GF-D8 (cell line): ENCODE measurements around the gene TBCK.

Experiments
- DNase-seq: peaks from one replicate; lab custom pipeline; 2025; lab: John Stamatoyannopoulos, UW

Gene TBCK

DNA sequence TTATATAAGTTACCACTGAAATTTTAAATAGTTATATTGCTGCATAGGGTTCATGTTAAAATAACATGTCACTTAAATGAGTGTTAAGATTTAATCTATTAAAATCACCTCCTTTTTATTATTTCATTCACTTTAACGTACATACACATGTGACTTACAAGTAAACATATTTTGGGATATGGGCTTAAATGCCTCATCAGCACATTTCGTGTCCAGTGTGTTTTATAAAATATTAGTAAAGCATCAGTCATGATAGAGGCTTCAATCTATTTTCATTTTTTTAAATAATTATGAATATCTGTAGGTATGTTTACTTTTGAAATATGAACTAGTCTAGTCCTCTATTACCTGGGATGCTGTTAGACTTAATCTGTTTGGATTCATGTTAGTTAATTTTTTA lies 277.1 kb downstream of the TBCK start:
- no peak for DNase-seq

GRCh38 chr4:106038012-106038411 lies 278.0 kb downstream of the TBCK start:
- no peak for DNase-seq

GRCh38 chr4:106036848-106037247 lies 279.2 kb downstream of the TBCK start:
- no peak for DNase-seq

DNA sequence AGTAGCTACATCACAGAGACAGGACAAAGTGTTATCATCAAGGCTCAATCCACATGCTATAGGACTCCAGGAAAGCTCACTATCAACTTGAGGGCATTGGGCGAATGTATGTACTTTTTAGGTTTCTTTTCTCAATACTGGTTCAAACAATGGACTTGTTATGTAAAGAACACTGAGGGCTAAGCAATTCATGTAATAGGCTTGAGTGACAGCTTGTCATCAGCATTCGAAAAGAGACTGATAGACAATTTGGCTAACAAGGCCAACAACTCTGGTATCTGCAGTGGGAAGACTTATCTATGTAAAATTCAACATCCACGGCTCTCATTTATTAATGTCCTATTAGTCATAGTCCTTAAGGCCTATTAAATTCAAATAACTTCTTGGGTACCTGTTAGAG lies 279.7 kb downstream of the TBCK start:
- no peak for DNase-seq

DNA sequence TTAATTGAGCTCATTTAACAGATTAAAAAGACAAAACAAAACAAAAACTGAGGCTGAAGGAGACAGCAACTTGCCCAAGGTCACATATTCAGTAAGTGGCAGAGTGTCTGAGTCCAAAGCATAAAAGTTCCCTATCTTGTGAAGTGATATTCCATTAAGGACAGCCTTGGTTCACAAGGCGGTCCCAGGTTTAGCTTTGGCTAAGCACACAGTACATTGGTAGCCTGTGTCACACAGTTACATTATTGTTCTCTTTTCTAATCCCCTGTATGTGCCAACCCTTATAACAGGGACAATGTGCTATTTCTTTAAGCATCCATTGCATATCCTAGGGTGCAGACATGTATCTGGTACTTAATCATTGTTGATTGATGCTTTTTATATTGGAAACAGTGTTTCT lies 280.8 kb downstream of the TBCK start:
- DNase-seq = no peak

- no peak for DNase-seq
Observed at GRCh38 chr4:106034751-106035150, 281.3 kb downstream of the TBCK start.

DNA sequence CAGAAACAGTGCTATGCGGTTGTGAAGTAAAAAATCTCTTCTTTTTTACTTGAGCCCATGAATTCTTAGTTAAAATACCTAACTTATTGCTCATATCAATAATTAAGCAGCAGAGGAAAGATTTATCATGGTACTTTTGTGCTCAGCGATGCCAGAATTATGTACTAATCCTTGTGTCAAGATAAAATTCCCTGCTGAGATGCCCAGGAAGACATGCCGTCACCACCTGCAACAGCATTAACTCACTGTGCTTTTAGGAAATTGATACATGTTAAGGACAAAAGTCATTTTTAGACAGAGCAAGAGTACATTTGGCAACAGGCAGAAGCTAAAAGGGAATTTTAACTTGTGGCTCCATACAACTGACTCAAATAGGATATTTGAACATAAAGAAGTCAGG lies 281.8 kb downstream of the TBCK start:
- no peak for DNase-seq

DNA sequence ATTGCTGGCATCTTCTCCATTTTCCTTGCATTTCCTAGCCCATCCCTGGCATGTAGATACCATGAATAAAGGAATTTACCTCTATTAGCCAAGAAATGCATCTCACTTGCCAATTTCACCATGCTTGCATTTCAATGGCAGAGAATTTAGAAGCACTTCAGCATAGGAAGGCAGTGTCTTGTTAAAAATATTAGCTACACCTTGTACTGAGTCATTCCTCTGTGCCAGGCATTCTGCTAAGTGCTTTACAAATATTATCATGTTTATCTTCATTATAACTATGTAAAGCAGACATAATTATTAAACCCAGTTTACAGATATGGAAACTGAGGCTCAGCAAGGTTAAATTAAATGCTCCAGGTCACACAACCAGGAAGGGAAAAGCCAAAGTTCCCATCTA lies 282.5 kb downstream of the TBCK start:
- DNase-seq = no peak

GRCh38 chr4:106032851-106033286 lies 283.1 kb downstream of the TBCK start:
- DNase-seq = no peak

DNA sequence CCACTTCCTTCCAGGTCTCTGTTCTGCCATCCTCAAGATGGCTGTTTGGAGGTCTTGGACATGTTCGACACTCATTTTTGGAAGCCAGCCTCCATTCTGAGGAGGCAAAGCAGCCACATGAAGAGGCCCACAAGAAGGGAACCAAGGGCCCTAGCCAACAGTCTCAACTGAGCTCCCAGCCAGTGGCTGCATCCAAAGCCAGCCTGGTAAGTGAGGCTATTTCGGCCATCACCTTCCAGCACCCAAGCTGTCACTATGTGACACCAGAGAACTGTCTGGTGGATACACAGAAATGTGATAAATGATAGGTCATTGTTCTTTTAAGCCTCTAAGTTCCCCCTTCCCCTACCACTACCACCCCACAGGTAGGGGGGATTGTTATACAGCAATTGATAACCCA lies 293.6 kb downstream of the TBCK start:
- no peak for DNase-seq

DNA sequence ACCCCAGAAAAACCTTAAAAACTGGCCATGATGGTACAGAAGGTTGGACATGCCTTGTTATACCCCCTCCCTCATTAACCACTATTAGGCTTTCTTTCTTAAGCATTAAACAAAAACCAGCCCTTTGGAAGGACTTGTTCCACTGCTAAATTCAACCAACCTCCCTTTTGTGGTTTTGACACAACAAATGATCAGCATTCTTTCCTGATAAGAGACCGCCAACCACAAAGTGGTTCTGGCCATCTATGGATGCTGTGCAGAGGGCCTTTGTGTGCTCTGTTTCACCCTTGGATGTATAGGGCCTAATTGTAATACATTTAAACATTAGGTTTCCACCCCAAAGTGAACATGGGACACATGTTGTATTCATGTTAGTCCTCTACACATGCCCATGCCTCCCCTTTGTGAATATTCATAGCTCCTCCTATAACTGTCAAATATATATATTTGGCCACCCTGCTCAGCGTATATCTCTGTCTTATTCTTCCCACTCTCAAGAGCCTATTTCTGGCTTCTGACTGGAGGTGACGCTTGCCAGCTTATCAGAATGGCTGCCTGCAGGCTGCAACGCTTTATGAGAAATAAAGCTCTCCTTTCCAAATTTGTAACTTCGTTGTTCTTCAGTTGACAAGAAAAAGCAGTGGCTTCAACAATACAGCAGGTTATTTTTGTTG lies 294.1 kb downstream of the TBCK start:
- DNase-seq = peak; percentile 18

- DNase-seq = no peak
Observed at GRCh38 chr4:106019771-106020170, 296.2 kb downstream of the TBCK start.

DNA sequence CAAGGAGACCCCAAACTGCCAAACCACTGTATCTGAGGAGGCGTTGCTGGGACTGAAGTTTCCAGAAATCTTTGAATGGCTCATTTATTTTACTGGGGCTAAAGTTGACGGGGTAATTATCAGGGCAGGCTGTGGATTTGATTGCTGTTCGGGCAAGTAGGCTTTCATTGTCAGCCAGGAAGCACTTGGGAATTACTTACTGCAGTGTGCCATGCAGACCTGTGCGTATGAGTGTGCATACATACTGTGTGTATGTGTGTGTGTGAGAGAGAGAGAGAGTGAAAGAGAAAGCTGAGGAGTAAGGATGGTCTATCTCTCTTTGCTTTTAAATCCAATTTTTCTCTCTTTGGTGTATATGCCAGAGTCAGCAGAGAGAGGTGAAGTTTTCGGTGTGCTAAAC lies 298.0 kb downstream of the TBCK start:
- no peak for DNase-seq

- no peak for DNase-seq
Observed at GRCh38 chr4:106011387-106011786, 304.6 kb downstream of the TBCK start.

- DNase-seq = no peak
Observed at GRCh38 chr4:106010761-106011160, 305.2 kb downstream of the TBCK start.

GRCh38 chr4:106002994-106003393 lies 313.0 kb downstream of the TBCK start:
- no peak for DNase-seq

DNA sequence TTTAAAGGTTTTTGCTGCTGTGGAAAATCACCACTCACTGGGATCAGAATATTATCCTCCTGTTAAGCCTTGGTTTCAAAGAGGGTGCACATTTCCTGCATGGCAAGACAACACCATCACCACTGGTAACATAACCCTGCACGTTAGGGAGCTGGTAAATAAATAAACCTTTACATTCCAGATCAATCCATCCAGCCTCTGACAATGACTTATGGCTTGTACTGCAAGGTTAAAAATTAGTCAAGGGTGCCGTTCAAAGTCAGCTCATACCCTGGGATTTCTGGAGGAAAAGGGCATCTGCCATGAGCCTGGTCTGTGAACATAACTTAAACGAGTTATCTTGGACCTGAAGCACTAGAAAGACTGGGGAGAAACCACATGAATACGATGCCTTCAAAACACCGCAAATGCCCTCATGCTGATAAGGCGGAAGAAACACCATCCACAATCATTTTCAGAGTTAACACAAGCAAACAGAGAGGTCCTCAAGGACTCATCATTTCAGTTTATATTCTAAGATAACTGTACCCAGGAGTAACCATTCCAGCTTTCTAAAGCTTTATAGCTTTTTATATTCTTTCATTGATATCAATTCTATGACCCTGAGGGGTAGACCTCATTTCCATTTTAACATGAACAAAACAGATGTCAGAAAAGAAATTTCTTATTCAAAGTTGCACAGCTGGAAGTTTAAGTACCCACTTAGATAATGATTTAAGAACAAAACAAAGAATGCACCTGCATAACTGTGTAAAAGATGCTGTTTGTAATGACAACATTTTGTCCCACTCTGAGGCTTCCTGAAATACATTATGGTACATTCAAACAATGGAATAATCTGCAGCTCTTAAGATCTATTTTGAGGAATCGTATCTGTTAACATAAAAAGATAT lies 317.6 kb downstream of the TBCK start:
- DNase-seq = no peak

DNA sequence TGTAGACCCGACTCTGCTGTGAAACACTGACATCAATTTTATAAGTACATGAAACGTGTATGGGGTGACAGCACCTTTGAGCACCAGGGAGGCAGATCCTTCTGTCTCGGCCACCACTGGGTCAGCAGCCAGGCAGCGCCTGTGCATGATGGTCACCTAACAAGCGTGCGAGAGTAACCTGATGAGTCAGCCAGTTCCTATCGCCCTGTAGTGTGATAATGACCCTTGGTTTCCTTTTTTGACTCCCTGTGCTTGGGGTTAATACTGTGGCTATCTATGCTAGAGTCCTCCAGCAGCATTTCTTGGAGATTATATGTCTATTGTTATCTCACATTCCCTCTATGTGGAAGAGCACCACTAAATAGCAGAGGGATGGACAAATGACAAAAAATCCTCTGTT lies 319.2 kb downstream of the TBCK start:
- DNase-seq = no peak

DNA sequence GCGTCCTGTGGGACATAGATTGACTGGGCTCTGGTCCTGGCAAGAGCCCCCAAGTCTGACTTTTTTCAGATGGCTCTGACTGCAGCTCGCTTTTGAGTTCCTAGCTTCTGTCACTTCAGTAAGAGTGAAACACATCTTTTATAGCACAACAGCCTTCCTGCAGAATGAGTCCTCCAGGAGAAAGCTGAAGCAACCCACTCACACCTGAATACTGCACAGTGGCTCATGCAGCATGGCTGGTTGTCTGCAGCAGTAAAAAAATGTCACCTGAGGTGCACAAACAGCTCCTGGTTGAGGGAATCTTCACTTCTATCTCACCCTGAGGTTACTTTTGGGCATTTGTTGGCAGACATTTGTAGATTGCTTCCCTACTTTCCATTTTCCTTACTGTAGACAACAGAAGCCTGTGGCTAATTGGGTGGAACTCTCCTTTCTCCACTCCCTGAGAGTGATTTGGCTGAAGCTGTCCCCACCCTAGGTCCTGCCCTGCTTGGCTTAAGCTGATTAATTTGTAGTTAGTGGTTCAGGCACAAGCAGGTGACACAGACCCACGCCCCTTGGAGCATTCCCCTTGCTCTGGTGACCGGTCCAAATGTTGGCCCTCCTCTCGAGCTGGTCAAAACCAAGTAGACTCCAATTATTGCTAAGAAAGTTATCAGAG lies 321.0 kb downstream of the TBCK start:
- no peak for DNase-seq

DNA sequence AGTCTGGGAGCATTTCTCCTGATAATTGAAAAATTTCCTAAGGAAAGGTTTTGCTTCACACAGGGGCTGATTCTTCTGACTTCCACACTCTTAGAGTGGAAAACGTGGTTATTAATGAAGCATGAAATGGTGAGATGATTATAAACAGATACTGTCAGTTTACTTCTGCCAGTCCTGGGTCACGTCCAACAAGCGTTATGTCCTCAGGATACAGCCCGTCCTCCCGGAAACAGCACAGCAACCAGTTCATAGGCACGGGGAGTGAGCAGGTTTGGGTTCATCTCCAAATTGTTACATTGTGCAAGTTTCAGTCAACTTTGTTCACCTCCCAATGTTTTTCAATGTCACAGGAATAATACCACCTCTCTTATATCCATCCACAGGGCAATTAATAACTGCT lies 321.9 kb downstream of the TBCK start:
- DNase-seq = no peak

DNA sequence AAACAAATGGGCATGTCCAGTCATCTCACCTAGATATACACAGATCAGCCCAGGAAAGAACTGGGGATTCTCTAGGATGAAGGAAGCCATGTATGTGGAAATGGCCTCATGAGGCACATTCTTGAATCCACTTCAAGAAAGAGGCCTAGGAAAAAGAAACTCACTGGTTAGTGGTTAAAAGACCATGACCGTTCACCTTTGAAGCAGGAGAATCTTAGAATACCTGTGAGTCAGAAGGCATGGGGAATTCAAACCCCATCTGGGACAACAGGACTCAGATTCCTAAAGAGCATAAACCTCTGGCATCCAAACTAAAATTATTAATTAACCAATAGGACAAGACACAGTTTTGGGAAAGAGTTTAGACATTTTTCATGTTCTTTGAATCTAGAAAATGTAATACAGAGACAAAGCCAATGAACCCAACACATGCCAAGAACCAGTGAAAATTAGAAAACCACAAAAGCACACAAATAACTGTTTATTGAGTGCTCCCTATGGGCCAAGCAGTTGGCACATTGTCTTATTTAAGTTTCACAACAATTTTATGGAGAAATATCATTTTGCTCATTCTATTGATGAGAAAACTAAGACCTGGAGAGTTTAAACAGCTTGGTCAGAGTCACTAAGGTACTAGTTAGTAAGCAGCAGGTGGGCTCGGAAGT lies 323.2 kb downstream of the TBCK start:
- DNase-seq = no peak

GRCh38 chr4:105991726-105992125 lies 324.3 kb downstream of the TBCK start:
- no peak for DNase-seq
